Right hindlimb (tissue), 1 donor: ENCODE measurements around the gene HRH2.
"Not testable (repeated sequence)": the region's sequence is repeated elsewhere in the genome, so short reads cannot be mapped to it uniquely, and the experiment has no call there.

Experiments
- DNase-seq: peaks from one replicate; pipeline ENCODE4 v3.0.0-alpha.2; 2018

HRH2 gene

DNA sequence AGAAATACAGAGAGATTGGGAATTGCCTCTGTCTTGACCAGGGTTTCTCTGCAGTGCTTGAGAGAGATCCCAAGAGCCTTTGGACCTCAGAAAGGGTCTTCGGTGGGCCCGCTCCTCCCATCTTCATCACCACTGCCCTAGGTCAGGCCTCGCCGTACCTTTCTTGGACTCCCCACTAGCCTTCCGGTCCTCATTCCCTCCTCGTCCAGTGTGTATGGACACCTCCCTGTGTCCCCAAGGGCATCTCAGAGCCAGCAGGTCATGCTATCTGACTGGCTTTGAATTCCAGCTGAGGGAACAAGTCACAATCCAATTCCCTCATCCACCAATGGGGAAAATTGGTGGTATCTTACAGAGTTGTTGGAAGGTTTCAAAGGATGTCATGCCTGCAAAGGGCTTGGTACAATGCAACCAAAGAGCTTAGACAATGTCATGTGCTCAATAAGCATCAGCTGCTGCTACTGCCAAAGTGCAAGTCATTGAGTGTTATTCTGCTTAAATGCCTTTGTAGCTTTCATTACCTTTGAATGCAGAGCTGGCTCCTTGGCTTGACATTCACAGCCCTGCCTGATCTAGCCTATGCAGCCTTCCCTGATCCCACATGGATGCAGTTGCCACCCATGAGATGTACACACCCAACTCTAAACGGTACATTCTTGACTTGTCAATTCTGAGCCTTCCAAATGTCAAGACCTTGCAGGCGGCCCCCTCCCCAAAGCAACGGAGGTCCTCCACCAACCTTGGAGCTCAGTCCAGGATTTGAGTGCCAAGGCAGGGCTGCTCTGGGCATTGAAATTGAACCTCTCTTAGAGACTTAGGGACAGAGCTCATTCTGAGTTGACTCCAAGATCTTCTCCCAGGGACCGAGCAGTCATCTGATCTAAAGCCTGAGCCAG lies 58.0 kb downstream of the HRH2 start:
- no peak for DNase-seq

DNA sequence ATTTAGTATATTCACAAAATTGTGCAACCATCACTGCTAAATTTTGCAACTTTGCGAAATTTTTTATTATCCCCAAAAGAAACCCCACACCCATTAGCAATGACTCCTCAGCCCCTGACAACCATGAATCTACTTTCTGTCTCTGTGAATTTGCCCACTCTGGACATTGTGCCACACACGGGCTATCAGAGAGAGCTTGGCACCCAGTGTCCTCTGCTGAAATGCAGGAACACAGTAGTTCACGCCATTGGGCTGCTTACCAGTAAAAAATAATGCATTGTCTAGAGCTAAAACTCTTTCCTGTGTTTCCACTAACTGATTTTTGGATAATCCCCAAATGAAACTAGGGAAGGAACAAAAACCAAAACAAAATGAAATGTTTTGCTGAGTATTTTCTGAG lies 60.0 kb downstream of the HRH2 start:
- no peak for DNase-seq

DNA sequence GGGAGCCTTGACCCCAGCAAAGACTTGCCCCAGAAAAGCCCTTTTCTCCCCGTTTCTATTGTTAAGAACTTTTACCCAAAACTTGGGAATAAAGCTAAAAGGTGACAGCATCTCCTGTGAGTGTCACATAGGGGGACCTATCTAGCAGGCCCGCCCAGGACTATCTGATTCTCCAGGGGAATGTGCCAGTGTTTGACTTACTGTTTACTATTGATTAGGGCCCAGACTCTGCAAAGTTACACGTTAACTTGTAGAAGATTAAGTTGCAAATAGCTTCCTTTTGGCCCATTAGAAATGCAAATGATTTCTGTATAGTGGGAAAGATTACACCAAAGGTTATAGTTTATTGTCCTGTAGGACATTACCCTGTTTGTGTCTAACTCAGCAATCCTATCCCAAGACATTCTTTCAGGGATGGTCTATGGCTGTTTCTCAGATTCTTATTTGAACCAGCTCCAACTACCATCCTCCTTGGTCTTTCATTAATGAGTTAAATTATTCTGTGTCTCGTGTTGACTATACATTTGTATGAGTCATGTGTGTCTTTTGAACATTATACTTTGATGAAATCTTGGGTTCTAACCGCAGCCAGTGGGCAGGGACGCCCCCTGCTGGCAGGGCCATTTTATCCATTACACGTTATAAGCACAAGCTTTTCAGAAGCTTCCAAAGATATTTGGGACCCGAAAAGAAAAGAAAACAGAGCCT lies 60.7 kb downstream of the HRH2 start:
- no peak for DNase-seq

- DNase-seq: not testable (repeated sequence)
Observed at GRCh38 chr5:175719109-175719432, 61.2 kb downstream of the HRH2 start.

DNA sequence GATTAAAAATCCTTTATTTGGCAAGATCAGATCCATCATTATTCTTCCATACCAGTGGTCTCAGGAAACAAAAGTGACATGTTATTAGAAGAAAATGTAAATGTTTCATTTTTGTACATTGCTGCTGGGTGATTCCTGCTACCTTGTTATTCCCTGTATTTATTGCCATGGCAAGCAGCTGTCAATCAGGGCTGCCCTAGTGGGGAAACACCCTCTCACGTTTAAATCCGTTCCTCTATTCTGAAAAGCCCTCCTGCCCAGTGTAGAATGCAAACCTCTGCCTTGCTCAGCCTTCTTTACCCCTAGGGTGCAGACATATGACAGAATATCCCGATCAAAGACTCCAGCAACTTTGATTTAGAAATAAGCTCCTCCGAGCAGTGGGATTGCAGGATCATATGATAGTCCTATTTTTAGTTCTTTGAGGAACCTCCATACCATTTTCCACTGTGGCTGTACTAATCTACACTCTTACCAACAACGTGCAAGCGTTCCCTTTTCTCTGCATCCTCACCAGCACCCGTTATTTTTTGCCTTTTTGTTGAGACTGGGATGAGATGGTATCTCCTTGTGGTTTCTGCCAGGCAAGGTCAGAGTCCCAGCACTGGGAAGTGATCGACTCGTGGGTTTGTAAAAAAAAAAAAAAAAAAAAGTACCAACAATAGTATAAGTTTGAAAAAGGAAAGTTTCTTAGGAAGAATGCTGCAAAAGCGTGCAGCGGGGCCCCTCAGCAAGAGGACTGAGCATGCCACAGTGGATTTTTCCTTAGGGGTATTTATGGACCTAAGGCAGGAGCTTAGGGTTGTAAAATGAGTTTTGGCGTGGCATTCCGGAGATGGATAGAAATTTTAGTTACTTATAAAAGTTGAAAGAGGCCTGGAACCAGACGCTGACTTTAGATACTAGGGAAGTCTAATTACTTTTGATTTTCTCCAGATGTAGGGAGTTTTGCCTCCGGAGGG lies 66.7 kb downstream of the HRH2 start:
- no peak for DNase-seq

- DNase-seq: no peak
Observed at GRCh38 chr5:175728316-175728715, 70.4 kb downstream of the HRH2 start.

- peak; percentile 31 for DNase-seq
Observed at GRCh38 chr5:175728885-175729828, 71.3 kb downstream of the HRH2 start.

DNA sequence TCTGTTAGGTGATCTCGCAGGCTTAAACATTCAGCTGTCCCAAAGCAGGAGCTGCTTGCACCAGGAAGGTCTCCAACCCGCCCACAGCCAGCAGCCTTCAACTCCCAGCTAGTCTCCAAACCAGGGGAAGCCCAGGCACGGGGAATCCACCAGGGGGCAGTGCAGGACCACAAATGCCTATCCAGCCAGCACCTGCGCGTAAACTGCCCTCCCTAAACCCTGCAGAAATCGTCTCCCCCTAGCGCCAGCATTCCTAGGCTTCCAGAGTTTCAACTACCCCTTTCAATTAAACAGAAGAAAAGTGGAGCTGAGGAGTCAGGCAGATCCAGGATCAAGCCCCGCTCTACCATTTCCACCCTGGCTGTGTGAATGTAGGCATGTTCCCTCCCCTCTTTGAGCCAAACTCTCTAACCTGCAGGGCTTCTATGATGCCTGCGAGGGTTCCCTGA lies 72.0 kb downstream of the HRH2 start:
- peak; percentile 94 for DNase-seq

- DNase-seq: no peak
Observed at GRCh38 chr5:175731172-175731571, 73.3 kb downstream of the HRH2 start.

DNA sequence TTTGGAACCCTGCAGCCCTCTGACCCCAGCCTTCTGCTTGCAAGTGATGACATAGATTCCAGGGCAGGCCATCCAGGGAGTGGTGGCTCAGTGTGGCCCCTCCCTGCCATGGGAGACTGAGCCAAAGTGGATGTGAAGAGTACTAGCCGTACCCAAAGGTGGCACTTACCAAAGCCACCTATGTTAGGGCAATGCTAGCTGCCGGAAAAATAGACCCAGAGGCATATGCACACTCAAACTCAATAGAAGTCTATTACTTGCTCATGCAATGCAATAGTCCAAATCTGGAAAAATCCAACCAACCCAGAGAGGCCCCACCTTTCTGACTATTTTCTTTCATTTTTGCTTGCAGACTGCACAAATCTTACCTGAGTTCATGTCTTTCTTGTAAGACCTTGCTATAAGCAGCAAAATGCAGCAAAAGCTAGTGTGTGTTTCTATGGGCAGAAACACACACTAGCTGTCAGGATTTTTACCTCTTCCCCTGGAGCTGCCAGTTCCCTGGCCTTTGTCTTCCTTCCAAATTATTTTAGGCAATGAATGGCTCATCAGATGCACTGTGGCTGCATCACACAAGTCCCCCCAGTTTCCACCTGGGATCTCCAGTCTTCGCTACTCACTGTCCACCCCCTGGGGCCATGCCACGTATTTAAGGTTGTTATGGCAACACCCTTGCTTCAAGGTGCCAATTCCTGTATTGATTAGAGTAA lies 74.0 kb downstream of the HRH2 start:
- DNase-seq: no peak

DNA sequence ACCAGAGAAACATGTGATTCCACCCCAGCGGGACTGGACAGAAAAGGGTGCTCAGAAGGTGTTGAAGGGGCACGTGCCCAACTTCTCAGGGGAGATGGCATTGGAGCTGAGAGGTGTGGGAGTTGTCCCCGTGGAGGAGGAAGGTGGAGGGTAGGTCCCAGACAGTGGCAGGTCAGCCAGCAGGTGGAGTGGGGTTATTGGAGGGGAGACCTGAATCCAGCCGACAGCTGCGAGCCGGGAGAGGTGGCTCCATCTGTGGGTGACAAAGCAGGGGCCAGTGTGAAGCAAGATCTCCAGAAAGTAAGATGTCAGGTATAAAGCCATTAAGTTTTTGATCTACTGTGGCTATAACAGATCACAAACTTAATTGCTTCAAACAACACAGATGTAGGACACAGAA lies 75.1 kb downstream of the HRH2 start:
- no peak for DNase-seq

DNA sequence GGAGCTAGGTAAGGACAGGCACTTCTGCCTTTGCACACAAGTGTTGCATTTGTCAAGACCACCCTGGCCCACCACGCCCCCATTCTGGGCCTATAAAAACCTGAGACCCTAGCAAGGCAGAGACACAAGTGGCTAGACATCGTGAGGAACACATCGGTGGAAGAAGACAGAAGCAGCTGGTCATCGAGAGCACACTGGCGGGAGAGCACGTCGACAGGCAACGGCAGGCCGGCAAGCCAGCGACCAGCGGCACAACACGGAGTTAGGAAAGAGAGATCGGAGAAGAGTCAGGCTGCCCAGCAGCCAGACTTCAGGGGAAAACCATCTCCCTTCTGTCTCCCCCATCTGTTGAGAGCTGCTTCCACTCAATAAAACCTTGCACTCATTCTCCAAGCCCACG lies 76.1 kb downstream of the HRH2 start:
- no peak for DNase-seq

DNA sequence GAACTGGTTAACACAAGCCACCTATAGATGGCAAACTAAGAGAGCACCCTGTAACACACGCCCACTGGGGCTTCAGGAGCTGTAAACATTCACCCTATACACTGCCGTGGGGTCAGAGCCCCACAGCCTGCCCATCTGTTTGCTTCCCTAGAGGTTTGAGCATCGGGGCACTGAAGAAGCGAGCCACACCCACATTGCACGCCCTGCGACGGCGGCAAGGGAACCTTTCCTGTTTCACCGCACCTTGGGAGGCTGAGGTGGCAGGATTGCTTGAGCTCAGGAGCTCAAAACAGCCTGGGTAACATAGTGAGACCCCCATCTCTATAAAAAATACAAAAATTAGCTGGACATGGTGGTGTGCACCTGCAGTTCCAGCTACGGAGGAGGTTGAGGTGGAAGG lies 76.6 kb downstream of the HRH2 start:
- no peak for DNase-seq

DNA sequence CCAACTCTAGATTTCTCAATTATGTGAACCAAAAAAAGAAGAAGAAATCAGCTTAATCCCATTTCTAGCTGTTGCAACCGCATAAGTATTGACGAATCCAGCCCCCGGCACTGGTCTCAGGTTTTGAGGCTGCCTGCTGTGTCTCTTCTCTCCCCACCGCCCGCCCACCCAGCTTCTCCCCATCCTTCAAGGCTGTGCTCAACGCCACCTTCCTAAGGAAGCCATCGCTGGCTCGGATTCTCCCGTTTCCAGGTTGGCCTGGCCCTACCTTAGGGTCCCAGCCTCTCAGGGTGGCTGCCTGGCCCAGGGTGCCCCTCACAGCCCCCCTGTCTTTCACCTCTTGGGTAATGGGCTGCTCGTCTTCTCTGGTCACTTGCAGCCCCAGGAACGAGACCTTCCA lies 77.8 kb downstream of the HRH2 start:
- DNase-seq: no peak

DNA sequence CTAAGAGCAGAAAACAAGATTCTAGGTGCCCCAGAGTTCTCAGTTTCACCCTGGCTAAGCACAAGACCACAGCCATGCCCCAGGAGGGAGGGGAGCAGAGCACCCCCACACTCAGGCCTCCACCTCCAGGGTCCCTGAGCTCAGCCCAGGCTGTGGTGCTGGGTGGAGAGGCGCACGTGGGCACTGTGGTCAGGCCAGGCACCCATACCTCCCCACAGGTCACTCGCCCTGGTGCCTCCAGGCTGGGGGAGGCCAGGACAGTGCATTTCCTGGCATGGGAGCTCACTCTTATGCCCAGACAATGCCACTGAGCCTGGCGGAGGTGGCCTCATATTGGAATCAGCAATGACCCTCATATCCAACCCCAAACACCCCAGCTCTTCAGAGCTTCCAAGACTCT lies 78.8 kb downstream of the HRH2 start:
- DNase-seq: no peak

- DNase-seq: no peak
Observed at GRCh38 chr5:175737481-175737880, 79.6 kb downstream of the HRH2 start.

- no peak for DNase-seq
Observed at GRCh38 chr5:175738126-175738525, 80.3 kb downstream of the HRH2 start.

DNA sequence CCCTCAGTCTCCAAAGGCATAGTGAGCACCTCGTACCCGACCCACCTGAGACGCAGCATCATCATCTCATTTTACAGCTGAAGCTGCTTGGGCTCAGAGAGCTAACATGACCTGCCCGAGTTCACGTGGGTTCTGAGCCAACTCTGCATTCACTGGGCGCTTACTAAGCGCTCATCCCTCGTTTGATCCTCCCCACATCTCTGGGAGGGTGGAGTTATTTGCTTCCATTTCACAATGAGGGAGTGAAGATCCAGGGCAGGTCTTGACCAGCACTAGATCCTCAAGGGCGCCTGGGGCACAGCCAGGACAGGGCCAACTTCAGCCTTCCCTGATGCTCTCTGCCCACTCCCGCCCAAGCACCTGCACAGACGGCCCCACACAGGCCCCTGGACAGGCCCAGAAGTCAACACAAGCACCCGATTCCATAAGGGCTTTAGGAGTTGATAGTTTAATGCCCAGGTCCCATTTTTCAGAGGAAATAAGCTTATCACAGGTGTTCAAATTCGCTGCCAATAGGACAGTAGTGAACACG lies 80.8 kb downstream of the HRH2 start:
- no peak for DNase-seq

GRCh38 chr5:175740014-175740413 lies 82.1 kb downstream of the HRH2 start:
- DNase-seq: no peak

DNA sequence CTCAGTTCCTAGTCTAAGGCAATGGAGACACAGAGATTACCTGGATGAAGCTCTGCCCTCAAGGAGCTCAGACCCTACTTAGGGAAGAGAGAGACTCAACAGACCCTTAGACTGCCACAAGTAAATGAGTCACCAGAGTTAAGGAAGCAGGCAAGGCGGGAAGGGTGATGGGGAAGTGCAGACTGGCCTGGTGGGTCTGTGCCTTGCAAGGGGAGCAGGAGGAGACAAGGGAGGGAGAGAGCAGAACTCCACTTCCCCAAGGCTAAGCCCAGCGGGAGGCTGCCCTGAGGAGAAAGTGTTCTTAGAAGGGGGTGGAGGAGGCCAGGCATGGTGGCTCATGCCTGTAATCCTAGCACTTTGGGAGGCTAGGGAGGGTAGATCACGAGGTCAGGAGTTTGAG lies 83.7 kb downstream of the HRH2 start:
- DNase-seq: no peak
